H9 (cell line): ENCODE measurements around the gene CTNNBL1. TPM values are rescaled to one million over a fixed set of nuclear protein-coding genes. Genes with fewer than 3 reads are reported as not detected.

ENCODE experiments used
- DNase-seq: peaks from one replicate; pipeline ENCODE4 v3.0.0-alpha.2; 2017
- H2AFZ ChIP-seq: one replicate; pipeline ENCODE4 v1.6.1; 2013; ENCODE audit warnings: mild to moderate bottlenecking, low read length, control low read depth, moderate library complexity
- H2AK5ac ChIP-seq: 2 replicates; pipeline ENCODE4 v1.6.1; 2013; ENCODE audit warnings: low read length, control low read depth, mixed read lengths; ENCODE audit not compliant: insufficient read length
- H2BK120ac ChIP-seq: one replicate; pipeline ENCODE4 v1.6.1; 2013; ENCODE audit warnings: low read depth, mild to moderate bottlenecking, low read length, control low read depth, inconsistent platforms; ENCODE audit not compliant: poor library complexity, severe bottlenecking
- H2BK12ac ChIP-seq: 2 replicates; pipeline ENCODE4 v1.6.1; 2013; ENCODE audit warnings: low read length, control low read depth, mixed read lengths, low read depth; ENCODE audit not compliant: insufficient read length
- H2BK15ac ChIP-seq: 2 replicates; pipeline ENCODE4 v1.6.1; 2013; ENCODE audit warnings: low read depth, low read length, control low read depth
- H2BK20ac ChIP-seq: one replicate; pipeline ENCODE4 v1.6.1; 2013; ENCODE audit warnings: low read depth, mild to moderate bottlenecking, low read length, control low read depth, inconsistent platforms; ENCODE audit not compliant: poor library complexity, severe bottlenecking
- H2BK5ac ChIP-seq: 2 replicates; pipeline ENCODE4 v1.6.1; 2013; ENCODE audit warnings: low read length, control low read depth, mixed read lengths; ENCODE audit not compliant: insufficient read length
- H3K14ac ChIP-seq: 2 replicates; pipeline ENCODE4 v1.6.1; 2013; ENCODE audit warnings: low read length, control low read depth; ENCODE audit not compliant: insufficient read depth
- H3K18ac ChIP-seq: 2 replicates; pipeline ENCODE4 v1.6.1; 2013; ENCODE audit warnings: low read depth, mild to moderate bottlenecking, mixed read lengths, low read length, control low read depth; ENCODE audit not compliant: insufficient read length
- H3K23ac ChIP-seq: 2 replicates; pipeline ENCODE4 v1.6.1; 2013; ENCODE audit warnings: low read length, control low read depth, mixed read lengths, low read depth; ENCODE audit not compliant: insufficient read length
- H3K23me2 ChIP-seq: 2 replicates; pipeline ENCODE4 v1.6.1; 2013; ENCODE audit warnings: low read depth, mild to moderate bottlenecking, mixed read lengths, low read length, control low read depth; ENCODE audit not compliant: insufficient read length, poor library complexity, severe bottlenecking
- H3K27ac ChIP-seq: 2 replicates; pipeline ENCODE4 v1.5.1; 2013; ENCODE audit warnings: low read length, control low read depth, mixed read lengths, low read depth; ENCODE audit not compliant: insufficient read length
- H3K27me3 ChIP-seq: 2 replicates; pipeline ENCODE4 v1.6.1; 2013; ENCODE audit warnings: low read length, control low read depth, inconsistent platforms; ENCODE audit not compliant: insufficient read depth
- H3K4ac ChIP-seq: 2 replicates; pipeline ENCODE4 v1.6.1; 2013; ENCODE audit warnings: low read depth, mild to moderate bottlenecking, control low read depth, inconsistent platforms, low read length, moderate library complexity
- H3K4me1 ChIP-seq: 2 replicates; pipeline ENCODE4 v1.6.1; 2013; ENCODE audit warnings: low read length, control low read depth, inconsistent platforms; ENCODE audit not compliant: insufficient read depth
- H3K4me2 ChIP-seq: 2 replicates; pipeline ENCODE4 v1.6.1; 2013; ENCODE audit warnings: low read length, control low read depth, mixed read lengths; ENCODE audit not compliant: insufficient read length, insufficient read depth
- H3K56ac ChIP-seq: 2 replicates; pipeline ENCODE4 v1.6.1; 2013; ENCODE audit warnings: low read depth, mild to moderate bottlenecking, mixed read lengths, low read length, control low read depth; ENCODE audit not compliant: insufficient read length
- H3K79me1 ChIP-seq: 2 replicates; pipeline ENCODE4 v1.6.1; 2013; ENCODE audit warnings: low read depth, mild to moderate bottlenecking, moderate library complexity, low read length, control low read depth, inconsistent platforms; ENCODE audit not compliant: insufficient read depth, poor library complexity, severe bottlenecking
- H3K79me2 ChIP-seq: 2 replicates; pipeline ENCODE4 v1.6.1; 2013; ENCODE audit warnings: low read length, control low read depth, inconsistent platforms; ENCODE audit not compliant: insufficient read depth
- H3K9ac ChIP-seq: 2 replicates; pipeline ENCODE4 v1.6.1; 2013; ENCODE audit warnings: low read length, control low read depth, mixed read lengths; ENCODE audit not compliant: insufficient read length; ENCODE audit errors: extremely low read depth
- H3K9me3 ChIP-seq: one replicate; pipeline ENCODE4 v1.6.1; 2013; ENCODE audit warnings: low read depth, low read length, inconsistent platforms; ENCODE audit not compliant: control insufficient read depth
- H3T11ph ChIP-seq: one replicate; pipeline ENCODE4 v1.6.1; 2013; ENCODE audit warnings: mild to moderate bottlenecking, low read length, control low read depth, inconsistent platforms
- H4K20me1 ChIP-seq: one replicate; pipeline ENCODE4 v1.6.1; 2013; ENCODE audit not compliant: control insufficient read depth, insufficient read length, insufficient read depth
- H4K5ac ChIP-seq: 2 replicates; pipeline ENCODE4 v1.6.1; 2013; ENCODE audit warnings: low read depth, mild to moderate bottlenecking, mixed read lengths, low read length, control low read depth; ENCODE audit not compliant: insufficient read length
- H4K8ac ChIP-seq: replicated peaks from 2 replicates; pipeline ENCODE4 v1.6.1; 2013; ENCODE audit warnings: low read length, control low read depth, mixed read lengths, low read depth; ENCODE audit not compliant: insufficient read length
- H4K91ac ChIP-seq: 2 replicates; pipeline ENCODE4 v1.6.1; 2013; ENCODE audit warnings: low read depth, mild to moderate bottlenecking, moderate library complexity, mixed read lengths, low read length, control low read depth; ENCODE audit not compliant: insufficient read length
- H3K27ac Mint-ChIP-seq, 3 experiments: 2 replicates in 2 of 3; 3 replicates in 1 of 3; pipeline ENCODE4 v1.8.0; 2020 to 2021; ENCODE audit warnings: mixed read lengths in 3 of 3, mild to moderate bottlenecking in 1 of 3, moderate library complexity in 1 of 3
- H3K27me3 Mint-ChIP-seq: 2 replicates; pipeline ENCODE4 v1.8.0; 2021; ENCODE audit warnings: low read depth, mild to moderate bottlenecking, moderate library complexity, mixed read lengths
- H3K36me3 Mint-ChIP-seq, 3 experiments: 2 replicates in 2 of 3; 3 replicates in 1 of 3; pipeline ENCODE4 v1.8.0; 2020 to 2021; ENCODE audit warnings: low read depth in 3 of 3, mixed read lengths in 3 of 3; ENCODE audit not compliant: insufficient read depth in 1 of 3
- H3K4me1 Mint-ChIP-seq, 2 experiments: 2 replicates each; pipeline ENCODE4 v1.8.0; 2020; ENCODE audit warnings: mixed read lengths in 2 of 2
- H3K4me3 Mint-ChIP-seq, 2 experiments: 2 replicates in 1 of 2; 3 replicates in 1 of 2; pipeline ENCODE4 v1.8.0; 2020 to 2021; ENCODE audit warnings: mild to moderate bottlenecking in 2 of 2, mixed read lengths in 2 of 2, moderate library complexity in 1 of 2
- H3K9me3 Mint-ChIP-seq, 2 experiments: 2 replicates in 1 of 2; 3 replicates in 1 of 2; pipeline ENCODE4 v1.8.0; 2020; ENCODE audit warnings: mild to moderate bottlenecking in 2 of 2, mixed read lengths in 2 of 2, moderate library complexity in 1 of 2
- CTCF ChIP-seq: fragments of 200-600 bp; sonication (generic); conservative IDR thresholded peaks from 3 replicates; pipeline ENCODE4 v1.8.0; 2021; ENCODE audit warnings: antibody characterized with exemption, mild to moderate bottlenecking
- WGBS: extraction: QIAGEN DNeasy Blood & Tissue Kit; methylation state at CpG from one replicate; pipeline ENCODE4 v1.1.7; 2013; ENCODE audit warnings: missing lambda C conversion rate, low lambda C conversion rate, mixed read lengths; ENCODE audit not compliant: insufficient read length; ENCODE audit errors: extremely low coverage; 5-methylcytosine and 5-hydroxymethylcytosine counted together
- total RNA-seq: library from RNA; stranded (reverse); gene quantifications from 2 replicates; pipeline ENCODE4 v1.2.1, GENCODE V29; 2021

CTNNBL1 gene
- total RNA-seq, 1 experiment from 2014 or later = 67.2 TPM

GRCh38 chr20:37693242-37693634 lies 592 bp upstream of the CTNNBL1 start:
- Histone ChIP-seq H4K91ac (no peak overlapping the region), H3K27me3 (no peaks in the 10 kb centered on the region), H3K9me3 (no peaks in the 10 kb centered on the region), H3K4me2 (peak overlapping the region; percentile 100), H3K9ac (peak overlapping the region; percentile 66), H2AK5ac (no peak overlapping the region), H2BK120ac (no peak overlapping the region), H3K79me1 (peaks cover 7% of the 10 kb centered on the region), H2BK5ac (no peak overlapping the region), H3K14ac (no peak overlapping the region), H4K5ac (no peak overlapping the region), H3K79me2 (peaks cover 14% of the 10 kb centered on the region; the same call in 1 of the 2 replicates), H3K56ac (no peak overlapping the region), H3K23ac (no peak overlapping the region), H2AFZ (peak overlapping the region; percentile 93), H3K18ac (no peak overlapping the region), H2BK12ac (no peak overlapping the region), H2BK20ac (no peak overlapping the region), H3K4ac (no peak overlapping the region), H3T11ph (no peak overlapping the region), H2BK15ac (no peak overlapping the region), H3K27ac (no peak overlapping the region), H3K23me2 (peaks cover 7% of the 10 kb centered on the region), H3K4me1 (0 out of 2 replicates have a peak, but pooled peaks cover 4% of the 10 kb centered on the region), H4K20me1 (no peaks in the 10 kb centered on the region), H4K8ac (no peak overlapping the region)
- no CpG with 5 or more reads among the region's 2 CpGs for WGBS
- H3K27ac Mint-ChIP-seq = peak overlapping the region in 1 of 3 experiments; percentile 53; a peak in 1 of 7 replicates
- peaks cover 26% of the 10 kb centered on the region for H3K27me3 Mint-ChIP-seq
- no peaks in the 10 kb centered on the region; a peak in 2 of 7 replicates for H3K36me3 Mint-ChIP-seq
- no peak for TF ChIP-seq CTCF
- H3K4me3 Mint-ChIP-seq = peak overlapping the region; percentile 97 to 99
- no peaks in the 10 kb centered on the region for H3K9me3 Mint-ChIP-seq
- DNase-seq = no peak
- H3K4me1 Mint-ChIP-seq = peaks cover 7 to 9% of the 10 kb centered on the region in 2 experiments; a peak in 3 of 4 replicates
